ENCODE results near the gene GBF1.

- no peak for TF ChIP-seq CTCF (IDR thresholded peaks at IDR 0.05)
- no peak for TF ChIP-seq POLR2A (IDR thresholded peaks at IDR 0.05)
Measured at GRCh38 chr10:102376901-102377300, 131.6 kb downstream of the GBF1 start.

Measured in Peyer's patch (tissue), 4 donors.